HG03066 (cell line): ENCODE measurements around the gene TEDC2.
"Not testable (repeated sequence)": the region's sequence is repeated elsewhere in the genome, so short reads cannot be mapped to it uniquely, and the experiment has no call there.

ENCODE experiments used
- ATAC-seq: cut with Tn5 transposase; IDR thresholded peaks from one replicate; pipeline ENCODE4 v1.9.1; 2021; ENCODE audit warnings: low read depth; ENCODE audit not compliant: unreplicated experiment

TEDC2 gene

DNA sequence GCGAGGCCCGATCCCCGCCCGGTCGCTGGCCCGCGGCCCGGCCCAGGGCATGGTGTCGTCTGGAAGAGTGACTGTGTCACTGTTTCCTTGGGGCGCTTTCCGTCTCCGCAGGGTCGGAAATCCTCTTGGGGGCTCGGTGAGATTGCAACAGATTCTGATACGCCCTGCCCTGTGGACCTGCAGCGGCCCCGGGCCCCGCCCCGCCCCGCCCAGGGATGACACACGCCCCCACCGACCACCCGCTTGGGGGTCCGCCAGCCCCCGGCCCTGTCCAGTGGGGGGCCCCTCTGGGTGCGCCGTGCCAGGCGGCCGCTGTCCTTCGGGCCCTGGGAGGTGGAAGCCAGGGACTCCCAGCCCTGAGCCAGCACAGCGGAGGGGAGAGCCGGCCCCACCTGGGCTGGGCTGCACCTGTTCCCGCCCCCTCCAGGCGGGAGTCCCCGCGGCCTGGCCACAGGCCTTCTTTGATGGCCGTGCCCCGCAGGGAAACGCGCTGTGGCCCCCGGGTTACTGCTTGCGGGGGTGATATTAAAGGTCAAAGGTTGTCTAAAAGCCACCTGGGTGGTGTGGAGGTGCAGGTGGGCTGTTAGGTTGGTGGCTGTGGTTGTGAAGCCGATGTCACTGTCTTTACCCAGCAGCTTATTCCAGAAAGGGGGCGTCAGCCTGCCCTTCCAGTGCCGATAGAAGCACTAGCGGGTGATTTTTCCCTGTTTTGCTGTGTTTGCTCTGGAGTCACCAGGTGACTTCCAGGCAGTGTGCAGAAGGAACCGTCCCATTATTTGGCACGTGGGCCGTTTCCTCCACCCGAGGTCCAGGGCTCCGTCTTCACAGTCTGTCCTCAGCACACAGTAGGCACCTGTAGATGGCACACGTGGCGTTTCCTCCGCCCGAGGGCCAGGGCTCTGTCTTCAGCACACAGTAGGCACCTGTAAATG, 15.8 kb downstream of the TEDC2 start:
- ATAC-seq, result no peak

DNA sequence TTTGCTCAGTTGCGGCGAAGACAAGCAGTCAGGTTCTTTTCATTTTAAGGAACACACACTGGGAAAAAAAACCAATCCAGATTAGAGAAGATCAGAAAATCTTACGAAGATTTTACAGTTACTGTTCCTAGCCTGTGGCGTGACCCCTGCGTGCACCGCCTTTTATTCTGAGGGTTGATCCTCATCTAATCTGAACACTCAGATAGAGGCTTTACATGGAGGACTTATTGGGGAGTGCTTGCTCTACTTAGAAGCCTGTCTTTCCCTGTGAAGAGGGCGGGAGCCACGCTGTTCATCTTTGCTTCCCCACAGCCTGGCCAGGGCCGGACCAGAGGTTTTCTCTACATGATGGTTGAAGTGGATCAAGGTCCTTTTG, 16.4 kb downstream of the TEDC2 start:
- no peak for ATAC-seq

DNA sequence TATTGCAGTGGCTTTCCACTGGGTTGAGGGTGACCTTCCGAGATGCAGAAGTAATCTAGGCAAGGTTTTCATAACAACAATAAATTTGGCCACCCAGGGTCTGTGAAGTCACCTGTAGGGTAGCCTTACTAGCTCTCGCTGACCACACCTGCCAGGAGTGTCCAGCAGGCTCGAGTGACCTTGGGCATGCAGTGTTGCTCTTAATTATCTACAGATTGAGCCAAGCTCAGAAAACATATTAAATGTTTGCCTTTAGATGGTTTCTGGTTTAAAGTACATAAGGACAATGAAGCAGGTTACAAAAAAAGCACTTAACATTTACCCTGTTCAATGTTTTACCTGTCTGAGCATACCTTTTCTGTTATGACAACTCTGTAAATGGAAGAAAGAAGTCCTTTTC, 16.8 kb downstream of the TEDC2 start:
- no peak for ATAC-seq

GRCh38 chr16:2477327-2477726, 17.4 kb downstream of the TEDC2 start:
- ATAC-seq, result no peak

- no peak for ATAC-seq
Measured at GRCh38 chr16:2478279-2478678, 18.4 kb downstream of the TEDC2 start.

DNA sequence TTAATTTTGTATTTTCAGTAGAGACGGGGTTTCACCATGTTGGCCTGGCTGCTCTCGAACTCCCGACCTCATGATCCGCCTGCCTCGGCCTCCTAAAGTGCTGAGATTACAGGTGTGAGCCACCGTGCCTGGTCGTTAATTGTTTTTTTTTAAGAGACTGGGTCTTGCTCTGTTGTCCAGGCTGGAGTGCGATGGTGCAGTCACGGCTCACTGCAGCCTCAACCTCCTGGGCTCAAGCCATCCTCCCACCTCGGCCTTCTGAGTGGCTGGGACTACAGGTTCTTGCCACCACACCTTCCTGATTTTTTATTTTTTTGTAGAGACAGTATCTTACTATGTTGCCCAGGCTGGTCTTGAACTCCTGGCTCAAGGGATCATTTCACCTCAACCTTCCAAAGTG, 20.1 kb downstream of the TEDC2 start:
- ATAC-seq, result not testable (repeated sequence)

DNA sequence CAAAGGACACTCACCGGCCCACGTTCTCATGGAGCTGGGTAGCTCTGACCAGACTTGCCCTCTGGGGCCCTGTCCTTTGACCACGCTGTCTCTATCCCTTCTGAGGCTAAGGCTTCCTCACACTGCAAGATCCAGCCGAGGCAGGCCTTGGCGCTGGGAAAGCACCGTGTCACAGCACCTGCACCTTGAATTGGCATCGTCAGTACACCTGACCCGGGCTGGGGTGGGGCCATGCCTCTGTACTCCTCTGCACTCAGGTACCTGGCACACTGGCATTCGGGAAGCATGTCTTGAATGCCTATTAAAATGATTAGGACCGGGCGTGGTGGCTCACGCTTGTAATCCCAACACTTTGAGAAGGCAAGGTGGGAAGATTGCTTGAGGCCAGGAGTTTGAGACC, 21.0 kb downstream of the TEDC2 start:
- ATAC-seq, result no peak

DNA sequence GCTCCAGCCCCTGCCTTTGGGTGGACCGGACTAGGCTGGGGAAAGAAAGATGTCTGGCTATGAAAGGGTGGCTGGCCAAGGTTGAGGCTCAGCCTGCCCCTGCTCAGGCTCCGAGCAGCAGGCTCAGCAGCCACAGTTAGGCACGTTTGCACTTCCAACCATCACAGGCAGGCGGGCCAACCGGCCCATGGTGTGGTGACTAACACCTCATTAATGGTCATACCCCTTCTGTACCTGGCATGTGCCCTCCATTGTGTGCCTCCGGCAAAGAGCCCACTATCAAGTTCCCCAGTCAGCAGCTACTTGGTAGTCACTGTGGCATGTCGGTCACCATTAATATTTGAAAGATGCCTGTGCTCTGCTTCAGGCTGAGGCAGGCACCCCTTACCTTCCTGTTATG, 21.8 kb downstream of the TEDC2 start:
- ATAC-seq, result no peak

- no peak for ATAC-seq
Measured at GRCh38 chr16:2482249-2482648, 22.3 kb downstream of the TEDC2 start.

DNA sequence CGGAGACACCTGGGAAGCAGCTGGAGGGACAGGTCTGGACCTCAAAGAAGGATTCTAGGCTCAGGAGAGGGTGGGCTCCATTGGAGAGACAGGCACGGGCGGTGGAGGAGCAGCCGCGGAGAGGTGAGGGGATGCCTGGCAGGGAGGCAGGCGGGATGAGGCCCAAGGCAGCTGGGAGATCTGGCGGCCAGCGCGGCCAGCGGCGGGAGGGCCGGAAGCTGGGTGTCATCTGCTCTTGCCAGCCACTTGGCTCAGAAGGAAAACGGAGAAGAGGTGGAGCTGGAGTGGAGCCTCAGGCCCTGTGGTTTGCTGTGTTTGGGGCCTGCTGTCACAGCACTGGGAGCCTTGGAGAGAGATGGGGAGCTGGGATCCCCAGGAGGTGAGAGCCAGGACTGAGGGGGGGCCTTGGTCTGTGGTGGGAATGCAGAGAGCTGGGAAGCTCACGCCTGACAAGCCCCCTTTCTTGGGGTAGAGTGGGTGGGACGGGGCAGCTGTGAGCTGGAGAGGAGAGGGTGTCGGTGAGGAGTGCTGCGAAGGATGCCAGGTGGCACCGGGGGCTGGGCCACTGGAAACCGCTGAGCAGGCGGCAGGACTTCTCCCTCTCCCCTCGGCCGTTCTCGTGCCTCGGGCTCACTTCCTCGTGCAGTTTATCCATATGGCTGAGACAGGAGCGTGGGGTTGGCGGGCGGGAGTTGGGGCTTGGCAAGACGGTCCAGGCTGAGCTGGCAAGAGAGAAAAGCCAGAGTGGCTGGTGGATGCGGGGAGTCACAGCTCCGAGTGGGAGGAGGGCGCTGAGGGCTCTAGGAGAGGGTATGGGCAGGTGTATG, 23.0 kb downstream of the TEDC2 start:
- ATAC-seq, result no peak

DNA sequence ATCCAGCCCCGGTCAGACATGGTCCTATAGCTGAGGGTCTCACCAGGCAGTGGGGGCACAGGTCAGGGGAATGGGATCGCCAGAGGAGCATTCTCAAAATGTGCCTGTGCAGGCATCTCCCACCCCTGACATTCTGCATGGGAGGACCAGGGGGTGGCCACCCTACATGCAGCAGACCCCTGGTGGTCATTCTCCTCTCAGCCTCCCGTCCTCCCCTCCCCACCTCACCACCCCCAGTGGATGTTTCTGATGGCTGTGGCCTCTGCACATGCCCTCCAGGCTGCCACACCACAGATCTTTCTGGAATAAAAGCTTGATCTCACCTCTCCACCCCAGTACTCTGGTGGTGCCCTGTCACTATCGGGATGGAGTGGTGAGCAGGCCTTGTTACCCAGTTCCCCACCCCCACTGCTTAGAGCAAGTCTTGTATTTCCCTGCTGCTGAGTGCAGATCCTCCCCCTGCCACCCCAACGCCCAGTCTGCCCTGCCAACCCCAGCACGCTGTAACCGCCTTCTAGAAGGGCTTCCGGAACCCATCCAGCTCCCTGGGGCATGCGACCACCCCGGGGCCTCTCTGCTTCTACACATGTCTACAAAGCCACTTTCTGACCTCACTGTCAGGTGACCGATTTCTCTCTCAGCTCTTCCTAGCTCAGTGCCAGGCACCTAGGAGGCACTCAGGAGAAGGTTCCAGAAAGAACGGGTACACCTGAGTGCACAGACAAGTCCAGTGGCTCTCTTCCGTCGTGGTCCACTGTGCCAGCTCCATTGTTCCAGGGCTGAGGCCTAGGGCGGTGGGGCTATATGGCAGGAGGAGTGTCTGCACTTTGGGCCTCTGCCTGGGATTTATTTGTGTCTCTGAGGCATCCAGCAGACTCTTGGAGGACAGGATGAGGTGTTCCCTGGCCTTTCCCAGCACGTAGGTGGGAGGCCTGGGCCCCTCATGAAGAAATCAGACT, 24.3 kb downstream of the TEDC2 start:
- no peak for ATAC-seq

DNA sequence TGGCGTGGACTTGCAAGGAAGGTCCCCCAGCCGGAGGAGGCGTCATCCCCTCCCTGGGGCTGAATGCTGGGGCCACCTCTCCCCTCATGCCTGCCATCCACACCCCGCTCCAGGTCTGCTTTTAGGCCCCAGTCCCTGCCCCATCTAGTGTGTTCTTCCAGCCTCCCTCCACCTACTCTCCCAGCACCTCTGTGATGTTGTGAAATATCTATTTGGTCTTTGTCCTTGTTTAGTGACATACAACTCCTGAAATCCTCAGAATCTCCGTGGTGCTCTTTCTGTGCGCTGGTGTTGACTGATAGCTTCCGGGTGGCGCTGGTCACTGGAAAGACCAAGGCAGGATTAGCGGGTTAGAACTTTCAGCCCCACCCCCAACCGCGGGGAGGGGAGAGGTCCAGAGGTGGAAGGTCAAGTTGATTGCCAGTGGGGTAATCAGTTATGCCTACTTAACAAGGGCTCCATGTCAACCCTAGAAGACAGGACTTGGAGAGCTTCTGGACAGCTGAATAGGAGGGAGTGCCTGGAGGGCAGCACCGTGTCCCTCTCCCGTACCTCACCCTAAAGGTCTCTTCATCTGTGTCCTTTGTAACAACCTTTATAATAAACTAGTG, 25.1 kb downstream of the TEDC2 start:
- ATAC-seq, result no peak

GRCh38 chr16:2485811-2486507, 26.1 kb downstream of the TEDC2 start:
- no peak for ATAC-seq

GRCh38 chr16:2486645-2487516, 27.0 kb downstream of the TEDC2 start:
- ATAC-seq, result no peak

- ATAC-seq, result no peak
Measured at GRCh38 chr16:2487517-2487842, 27.6 kb downstream of the TEDC2 start.

DNA sequence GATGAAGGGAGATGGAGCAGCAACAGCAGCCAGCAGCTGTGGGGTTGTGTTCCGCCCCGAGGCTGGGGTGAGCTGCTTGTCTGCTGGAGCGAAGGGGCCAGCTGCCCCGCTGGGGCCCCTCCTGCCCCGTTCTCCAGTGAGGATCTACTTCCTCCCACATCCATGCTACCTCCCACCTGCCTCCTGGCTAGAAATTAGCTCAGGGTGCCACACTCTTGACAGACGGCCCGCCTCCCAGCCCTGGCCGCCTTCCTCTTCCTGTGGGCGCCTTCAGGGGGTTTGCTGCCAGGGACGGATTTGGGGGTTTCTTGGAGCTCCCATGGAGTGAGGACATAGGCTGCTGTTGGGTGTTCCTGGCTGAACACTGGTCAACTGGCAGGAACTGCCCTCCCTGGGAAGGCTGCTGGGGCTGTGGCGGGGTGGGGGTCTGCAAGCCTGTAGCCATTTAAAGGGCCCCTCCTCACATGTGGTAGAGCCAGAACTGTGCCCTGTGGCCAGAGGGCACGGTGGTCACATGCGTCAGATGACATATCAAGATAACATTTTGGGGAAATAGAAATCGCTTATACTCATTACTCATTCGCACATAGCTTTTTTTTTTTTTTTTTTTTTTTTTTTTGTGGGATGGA, 28.1 kb downstream of the TEDC2 start:
- no peak for ATAC-seq

DNA sequence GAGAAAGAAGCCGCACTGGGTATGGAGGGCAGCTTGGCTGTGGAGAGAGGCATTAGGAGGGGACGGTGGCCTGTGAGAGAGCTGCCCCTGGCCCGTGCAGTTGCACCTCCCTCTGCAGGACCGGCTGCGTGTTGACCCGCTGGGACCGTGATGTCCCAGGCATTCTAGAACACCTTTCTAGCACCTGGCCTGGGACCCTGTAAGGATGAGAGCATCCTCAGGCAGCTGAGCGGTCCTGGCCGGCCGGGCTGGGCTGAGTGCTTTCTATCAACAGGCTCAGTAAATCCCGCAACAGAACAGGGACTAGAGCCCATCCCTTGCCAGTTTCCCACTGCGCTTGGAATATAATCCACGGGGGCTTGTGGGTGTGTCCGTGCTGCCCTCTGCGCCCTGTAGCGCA, 29.7 kb downstream of the TEDC2 start:
- ATAC-seq, result no peak
